ENCODE results near the gene RPUSD4.

GRCh38 chr11:126165757-126166156 lies 45.7 kb downstream of the RPUSD4 start:
- TF ChIP-seq CTCF (IDR thresholded peaks at IDR 0.05), result no peak
- TF ChIP-seq POLR2AphosphoS5 (IDR thresholded peaks at IDR 0.05), result no peak

Data from esophagus muscularis mucosa (tissue), 3 donors.